HG03520 (cell line): ENCODE measurements around the gene MGAT3.

Experiments used
- ATAC-seq: cut with Tn5 transposase; IDR thresholded peaks from one replicate; pipeline ENCODE4 v1.9.1; 2021; ENCODE audit warnings: mild to moderate bottlenecking, moderate library complexity; ENCODE audit not compliant: unreplicated experiment

The MGAT3 gene

GRCh38 chr22:39470451-39471291 is 13.9 kb downstream of the MGAT3 start:
- ATAC-seq: no peak

- ATAC-seq: no peak
These were observed 14.7 kb downstream of the MGAT3 start for GRCh38 chr22:39471381-39472141.

DNA sequence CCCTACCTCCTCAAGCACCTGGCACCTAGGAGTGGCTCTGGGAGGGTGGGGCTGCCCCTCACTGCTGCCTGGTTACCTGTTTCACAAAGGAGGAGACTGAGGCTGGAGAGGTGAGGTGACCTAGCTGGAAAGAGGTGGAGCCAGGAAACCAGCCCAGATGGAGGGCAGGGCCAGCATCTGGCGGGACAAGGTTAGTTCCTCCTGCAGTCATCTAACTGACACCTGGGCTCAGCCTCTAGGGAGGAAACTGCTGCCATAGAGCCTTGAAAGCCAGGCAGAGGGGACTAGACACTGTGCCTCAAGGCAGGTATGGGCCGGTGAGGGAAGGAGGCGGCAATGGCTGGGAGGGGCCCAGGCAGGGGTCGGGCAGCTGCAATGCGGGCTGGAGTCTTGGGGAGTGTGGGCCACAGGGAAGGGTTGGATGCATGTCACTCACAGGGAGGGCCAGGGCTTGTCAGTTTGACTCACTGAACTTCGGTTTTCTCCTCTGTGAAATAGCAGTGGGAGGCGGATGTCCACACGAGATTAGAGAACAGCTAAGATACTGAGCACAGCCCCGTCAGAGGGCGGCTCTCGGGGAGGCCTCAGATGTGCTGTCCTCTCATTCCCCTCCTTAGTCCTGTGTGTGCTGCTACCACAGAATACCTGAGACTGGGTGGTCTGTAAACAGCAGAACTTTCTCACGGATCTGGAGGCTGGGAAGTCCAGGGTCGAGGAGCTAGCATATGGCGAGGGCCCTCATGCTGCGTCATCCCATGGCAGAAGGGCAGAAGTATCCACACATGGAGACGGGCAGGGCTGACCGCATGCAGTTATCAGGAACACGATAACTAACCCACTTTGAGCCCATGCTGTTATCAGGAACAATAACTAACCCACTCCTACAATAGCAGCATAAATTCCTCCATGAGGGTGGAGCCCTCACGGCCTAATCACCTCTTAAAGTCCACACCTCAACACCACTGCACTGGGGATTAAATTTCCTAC is 16.1 kb downstream of the MGAT3 start:
- ATAC-seq: no peak

DNA sequence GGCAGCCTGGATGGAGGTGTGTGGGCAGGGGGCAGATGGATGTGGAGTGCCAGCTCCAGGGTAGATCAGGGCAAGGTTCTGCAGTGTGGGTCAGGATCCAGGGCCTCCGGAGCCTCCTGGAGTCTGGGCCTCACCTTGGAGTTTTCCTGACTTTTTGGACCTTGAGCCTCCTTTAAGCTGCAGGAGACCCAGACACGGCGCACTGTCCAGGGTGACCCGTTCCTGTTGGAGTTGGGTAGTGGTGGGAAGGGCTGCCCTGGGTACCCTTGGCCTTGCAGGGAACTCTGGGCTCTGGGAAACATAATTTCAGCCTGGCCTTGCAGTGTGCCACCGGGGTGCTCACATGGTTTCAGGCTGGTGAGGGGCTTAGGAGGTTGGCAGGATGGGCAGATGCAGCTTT is 17.0 kb downstream of the MGAT3 start:
- no peak for ATAC-seq

DNA sequence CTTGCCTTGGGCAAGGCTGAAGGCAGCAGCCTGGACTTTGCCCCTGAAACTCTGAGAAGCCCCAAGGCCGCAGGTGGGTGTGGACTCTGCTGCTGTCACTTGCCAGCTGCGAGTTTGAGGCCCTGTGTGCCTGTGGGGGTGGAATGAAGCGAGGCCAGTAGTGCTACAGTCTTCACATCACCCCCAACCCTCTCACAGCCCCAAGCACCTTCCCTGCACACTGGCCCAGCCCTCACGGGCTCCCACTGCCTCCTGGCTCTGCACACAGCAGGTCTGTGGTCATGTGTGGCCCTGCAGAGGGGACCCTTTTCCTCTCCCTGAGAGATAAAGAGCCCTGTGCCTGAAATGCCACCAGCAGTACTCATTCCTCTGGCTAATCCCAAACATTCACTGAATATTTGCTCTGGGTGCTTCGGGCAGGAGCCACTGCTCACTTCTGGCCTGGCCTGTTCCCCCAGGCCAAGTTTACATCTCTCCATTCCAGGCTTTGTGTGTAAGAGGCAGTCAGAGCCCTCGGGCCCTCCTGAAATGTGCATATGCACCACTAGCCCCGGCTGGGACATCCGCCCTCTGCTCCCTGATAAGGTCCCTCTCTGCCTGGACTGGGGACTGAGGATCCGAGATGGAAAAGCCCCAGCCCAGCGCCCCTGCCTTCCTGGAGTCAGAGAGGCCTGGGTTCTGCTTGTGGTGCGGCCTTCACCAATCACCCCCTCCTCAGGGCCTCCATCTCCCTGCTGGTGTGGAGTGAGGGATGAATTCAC is 17.7 kb downstream of the MGAT3 start:
- no peak for ATAC-seq

DNA sequence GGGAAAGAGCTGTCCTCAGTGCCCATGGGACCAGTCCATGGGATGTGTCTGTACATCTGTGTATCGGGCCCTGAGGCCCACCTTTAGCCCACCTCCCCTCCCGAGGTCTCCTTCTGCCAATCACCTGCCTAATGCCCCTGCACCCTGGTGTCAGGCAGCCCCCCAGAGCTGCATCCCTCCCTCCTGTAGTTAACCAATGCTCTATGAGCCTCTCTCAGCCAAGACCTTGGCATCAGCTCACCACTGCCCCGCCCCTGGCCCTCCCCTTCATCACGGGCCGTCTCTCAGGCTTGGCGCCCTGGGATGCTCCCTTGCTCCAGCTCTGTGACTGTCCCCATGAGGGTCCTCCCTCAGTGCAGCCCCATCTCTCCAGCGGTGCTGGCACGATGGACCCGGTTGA is 18.5 kb downstream of the MGAT3 start:
- ATAC-seq: no peak

DNA sequence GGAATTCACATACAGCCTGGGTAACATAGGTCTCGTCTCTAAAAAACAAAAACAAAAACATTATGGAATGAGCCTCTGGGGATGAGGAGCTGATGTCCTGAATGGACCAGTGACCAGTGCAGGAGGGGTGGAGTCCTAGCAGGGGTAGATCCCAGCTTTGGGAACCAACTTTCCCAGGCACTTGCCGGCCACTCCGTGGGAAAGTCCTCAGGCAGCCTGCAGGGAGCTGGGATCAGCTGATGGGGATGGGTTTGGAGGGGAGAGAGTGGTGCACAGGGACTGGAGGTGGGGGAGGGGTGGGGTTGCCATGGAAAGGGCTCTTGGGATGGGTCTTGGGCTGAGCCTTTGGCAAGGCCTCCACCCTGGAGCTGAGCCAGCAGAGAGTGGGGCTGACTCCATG is 19.1 kb downstream of the MGAT3 start:
- ATAC-seq: no peak

DNA sequence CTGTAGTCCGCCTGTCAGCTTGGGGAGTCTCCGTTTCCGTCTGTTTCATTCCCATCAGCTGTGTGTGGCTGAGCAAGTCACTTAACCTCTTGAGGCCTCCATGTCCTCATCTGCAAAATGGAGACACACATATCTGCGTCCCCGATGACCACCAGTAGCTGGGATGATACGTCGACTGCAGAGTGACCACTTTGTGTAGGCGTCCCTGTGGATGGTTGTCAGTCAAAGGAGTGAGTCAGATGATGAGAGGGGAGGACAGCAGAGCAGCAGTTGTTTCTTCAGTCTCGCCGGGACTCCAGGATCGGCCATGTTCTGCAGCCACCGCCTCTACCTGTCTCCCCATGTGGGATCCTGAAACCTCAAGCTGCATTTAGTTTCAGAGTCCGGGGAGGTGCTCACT is 19.9 kb downstream of the MGAT3 start:
- no peak for ATAC-seq

GRCh38 chr22:39477542-39477941 is 20.7 kb downstream of the MGAT3 start:
- ATAC-seq: no peak

- ATAC-seq: no peak
These were observed 21.6 kb downstream of the MGAT3 start for GRCh38 chr22:39478441-39478850.

DNA sequence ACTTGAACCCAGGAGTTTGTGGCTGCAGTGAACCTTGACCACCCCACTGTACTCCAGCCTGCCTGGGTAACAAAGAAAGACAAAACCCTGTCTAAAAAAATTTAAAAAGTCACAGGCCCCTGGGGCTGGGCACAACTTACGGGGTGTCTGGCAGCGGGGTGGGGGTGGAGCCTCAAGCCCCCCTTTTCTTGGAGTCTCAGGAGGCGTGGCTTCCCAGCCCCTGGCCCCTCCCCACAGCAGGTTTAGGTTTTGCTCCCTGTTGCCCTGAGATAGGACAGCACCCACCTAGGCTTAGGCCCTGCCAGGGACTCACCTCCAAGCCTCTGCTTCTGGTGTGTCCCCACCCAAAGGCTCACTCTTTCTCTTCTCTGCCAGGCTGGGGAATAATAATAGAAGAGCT is 22.4 kb downstream of the MGAT3 start:
- ATAC-seq: no peak

DNA sequence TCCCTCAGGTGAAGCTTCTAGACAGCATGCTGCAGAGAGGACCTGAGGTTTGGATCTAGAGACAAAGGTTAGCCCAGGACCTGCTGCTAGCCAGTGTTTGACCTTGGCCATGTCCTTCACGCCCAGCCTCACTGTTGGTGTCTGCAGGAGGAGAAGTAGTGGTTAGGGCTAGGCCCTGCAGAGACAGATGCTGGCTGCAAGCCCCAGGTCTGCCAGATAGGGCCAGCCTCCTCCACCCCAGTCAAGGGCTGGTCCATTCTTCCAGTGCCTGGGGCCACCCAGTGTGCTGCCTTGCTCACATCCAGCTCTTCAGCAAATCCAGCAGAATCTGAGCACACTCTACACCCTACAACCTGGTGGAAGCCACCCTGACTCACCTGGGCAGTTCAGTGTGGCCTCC is 23.7 kb downstream of the MGAT3 start:
- no peak for ATAC-seq

DNA sequence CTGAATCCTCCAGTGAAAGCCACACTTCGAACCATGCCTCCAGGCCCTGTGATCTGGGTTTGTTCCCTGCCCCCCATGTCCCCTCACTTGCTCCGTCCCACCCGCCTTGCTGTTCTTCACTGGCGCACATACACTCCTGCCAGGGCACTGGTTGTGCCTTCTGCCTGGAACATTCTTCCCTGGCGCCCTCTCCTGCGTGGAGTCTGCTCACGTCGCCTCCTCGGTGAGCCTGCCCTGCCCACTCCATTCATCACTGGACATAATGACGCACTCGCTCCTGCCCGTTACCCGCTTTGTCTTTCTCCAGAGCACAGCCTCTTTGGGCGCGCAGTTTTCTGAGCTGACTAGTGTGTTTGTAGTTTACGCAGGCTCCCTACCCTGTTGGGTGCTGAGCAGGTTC is 24.2 kb downstream of the MGAT3 start:
- no peak for ATAC-seq

GRCh38 chr22:39481595-39481994 is 24.8 kb downstream of the MGAT3 start:
- ATAC-seq: no peak

DNA sequence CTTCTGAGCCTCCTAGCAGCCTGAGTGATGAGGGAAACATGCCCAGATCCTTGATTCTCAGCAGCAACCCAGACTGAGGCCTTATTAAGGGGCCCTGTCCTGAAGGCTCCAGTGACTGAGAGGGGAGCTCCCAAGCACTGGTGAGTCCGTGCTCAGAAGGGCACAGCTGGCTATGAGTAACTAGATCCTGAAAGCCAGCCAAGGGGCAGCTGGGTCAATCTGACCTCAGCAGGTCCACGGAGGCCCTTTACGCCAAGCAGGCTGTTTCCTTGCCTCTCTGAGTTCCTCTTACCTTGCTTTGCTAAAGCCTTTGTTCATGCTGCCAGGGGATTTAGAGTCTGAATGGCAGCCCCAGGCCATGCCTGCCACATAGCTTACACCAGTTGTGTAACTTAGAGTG is 26.0 kb downstream of the MGAT3 start:
- ATAC-seq: no peak

GRCh38 chr22:39486951-39487825 is 30.4 kb downstream of the MGAT3 start:
- ATAC-seq: no peak

DNA sequence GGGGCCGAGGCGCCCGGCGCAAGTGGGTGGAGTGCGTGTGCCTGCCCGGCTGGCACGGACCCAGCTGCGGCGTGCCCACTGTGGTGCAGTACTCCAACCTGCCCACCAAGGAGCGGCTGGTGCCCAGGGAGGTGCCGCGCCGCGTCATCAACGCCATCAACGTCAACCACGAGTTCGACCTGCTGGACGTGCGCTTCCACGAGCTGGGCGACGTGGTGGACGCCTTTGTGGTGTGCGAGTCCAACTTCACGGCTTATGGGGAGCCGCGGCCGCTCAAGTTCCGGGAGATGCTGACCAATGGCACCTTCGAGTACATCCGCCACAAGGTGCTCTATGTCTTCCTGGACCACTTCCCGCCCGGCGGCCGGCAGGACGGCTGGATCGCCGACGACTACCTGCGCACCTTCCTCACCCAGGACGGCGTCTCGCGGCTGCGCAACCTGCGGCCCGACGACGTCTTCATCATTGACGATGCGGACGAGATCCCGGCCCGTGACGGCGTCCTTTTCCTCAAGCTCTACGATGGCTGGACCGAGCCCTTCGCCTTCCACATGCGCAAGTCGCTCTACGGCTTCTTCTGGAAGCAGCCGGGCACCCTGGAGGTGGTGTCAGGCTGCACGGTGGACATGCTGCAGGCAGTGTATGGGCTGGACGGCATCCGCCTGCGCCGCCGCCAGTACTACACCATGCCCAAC is 31.2 kb downstream of the MGAT3 start:
- ATAC-seq: no peak

DNA sequence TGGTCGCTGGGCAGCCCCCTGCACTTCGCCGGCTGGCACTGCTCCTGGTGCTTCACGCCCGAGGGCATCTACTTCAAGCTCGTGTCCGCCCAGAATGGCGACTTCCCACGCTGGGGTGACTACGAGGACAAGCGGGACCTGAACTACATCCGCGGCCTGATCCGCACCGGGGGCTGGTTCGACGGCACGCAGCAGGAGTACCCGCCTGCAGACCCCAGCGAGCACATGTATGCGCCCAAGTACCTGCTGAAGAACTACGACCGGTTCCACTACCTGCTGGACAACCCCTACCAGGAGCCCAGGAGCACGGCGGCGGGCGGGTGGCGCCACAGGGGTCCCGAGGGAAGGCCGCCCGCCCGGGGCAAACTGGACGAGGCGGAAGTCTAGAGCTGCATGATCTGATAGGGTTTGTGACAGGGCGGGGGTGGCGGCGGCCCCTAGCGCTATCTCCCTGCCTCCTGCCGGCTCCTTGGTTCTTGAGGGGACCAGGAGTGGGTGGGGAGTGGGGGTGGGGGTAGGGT is 31.8 kb downstream of the MGAT3 start:
- no peak for ATAC-seq
